GM12801 (cell line): ENCODE measurements around the gene AMPD2.

Experiments
- TF ChIP-seq, protein P1 (sequence below): IDR thresholded peaks from one replicate; pipeline ENCODE4 v1.5.1; 2011; ENCODE audit warnings: control low read depth; ENCODE audit not compliant: insufficient read length; ENCODE audit errors: extremely low read depth

The AMPD2 gene

DNA sequence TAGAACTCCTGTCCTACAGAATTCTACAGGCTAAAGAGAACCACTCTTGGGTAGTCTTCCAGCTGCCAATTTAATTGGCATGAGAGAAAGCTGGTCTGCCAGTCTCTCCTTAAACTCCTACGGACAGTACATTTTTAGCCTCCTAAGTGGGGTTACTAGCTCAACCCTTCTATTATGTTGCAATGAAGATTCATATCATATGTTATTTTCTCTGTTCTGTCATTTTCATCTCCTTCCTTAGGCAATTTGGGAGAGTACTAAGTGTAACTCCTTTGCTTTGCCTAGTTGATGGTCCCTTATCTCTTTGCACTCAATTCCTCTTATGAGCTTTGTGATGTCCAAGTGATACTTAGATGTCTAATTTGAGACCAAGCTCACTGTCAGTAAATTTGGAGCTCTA is 14.3 kb upstream of the AMPD2 start:
- TF ChIP-seq, protein P1, sequence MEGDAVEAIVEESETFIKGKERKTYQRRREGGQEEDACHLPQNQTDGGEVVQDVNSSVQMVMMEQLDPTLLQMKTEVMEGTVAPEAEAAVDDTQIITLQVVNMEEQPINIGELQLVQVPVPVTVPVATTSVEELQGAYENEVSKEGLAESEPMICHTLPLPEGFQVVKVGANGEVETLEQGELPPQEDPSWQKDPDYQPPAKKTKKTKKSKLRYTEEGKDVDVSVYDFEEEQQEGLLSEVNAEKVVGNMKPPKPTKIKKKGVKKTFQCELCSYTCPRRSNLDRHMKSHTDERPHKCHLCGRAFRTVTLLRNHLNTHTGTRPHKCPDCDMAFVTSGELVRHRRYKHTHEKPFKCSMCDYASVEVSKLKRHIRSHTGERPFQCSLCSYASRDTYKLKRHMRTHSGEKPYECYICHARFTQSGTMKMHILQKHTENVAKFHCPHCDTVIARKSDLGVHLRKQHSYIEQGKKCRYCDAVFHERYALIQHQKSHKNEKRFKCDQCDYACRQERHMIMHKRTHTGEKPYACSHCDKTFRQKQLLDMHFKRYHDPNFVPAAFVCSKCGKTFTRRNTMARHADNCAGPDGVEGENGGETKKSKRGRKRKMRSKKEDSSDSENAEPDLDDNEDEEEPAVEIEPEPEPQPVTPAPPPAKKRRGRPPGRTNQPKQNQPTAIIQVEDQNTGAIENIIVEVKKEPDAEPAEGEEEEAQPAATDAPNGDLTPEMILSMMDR = no peak

DNA sequence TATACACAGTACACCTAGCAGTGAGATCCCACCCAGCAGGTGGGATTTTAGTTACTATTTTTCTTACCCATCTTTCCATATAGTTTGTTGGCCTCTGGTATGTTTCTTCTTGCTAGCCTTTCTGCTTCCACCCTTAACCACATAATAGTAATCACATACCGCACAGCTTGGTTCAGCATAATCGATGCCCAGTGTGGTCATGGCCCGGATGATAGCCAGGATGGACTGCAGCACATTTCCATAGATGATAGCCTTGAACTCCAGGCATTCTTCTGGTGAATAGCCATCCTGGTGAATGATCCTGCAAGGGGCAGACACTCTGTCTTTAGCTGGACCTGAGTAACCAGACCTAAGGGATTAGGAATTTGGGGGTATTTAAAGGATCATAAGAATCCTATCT is 9.8 kb upstream of the AMPD2 start:
- TF ChIP-seq, protein P1 = no peak

DNA sequence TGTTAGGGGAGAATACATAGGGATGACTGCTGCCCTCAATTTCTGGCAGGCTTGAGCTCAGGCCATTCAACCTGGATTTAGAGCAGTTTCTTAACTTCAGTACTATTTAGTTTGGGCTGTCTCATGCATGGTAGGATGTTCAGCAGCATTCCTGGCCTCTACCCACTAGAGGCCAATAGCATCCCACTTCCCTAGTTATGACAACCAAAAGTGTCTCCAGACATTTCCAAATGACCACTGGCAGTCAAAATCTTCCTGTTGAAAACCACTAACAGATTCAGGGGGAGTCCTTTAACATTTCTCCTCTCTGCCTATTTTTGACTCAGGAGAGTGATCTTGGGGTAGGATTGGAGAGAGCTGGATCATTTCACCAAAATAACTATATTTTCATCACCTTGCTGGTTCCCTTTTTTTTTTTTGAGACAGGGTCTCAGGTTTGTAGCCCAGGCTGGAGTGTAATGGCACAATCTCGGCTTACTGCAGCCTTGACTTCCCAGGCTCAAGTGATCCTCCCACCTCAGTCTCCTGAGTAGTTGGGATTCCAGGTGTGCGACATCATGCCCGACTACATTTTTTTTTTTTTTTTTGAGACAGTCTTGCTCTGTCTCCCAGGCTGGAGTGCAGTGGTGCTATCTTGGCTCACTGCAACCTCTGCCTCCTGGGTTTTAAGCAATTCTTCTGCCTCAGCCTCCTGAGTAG is 8.9 kb upstream of the AMPD2 start:
- TF ChIP-seq, protein P1 = no peak

DNA sequence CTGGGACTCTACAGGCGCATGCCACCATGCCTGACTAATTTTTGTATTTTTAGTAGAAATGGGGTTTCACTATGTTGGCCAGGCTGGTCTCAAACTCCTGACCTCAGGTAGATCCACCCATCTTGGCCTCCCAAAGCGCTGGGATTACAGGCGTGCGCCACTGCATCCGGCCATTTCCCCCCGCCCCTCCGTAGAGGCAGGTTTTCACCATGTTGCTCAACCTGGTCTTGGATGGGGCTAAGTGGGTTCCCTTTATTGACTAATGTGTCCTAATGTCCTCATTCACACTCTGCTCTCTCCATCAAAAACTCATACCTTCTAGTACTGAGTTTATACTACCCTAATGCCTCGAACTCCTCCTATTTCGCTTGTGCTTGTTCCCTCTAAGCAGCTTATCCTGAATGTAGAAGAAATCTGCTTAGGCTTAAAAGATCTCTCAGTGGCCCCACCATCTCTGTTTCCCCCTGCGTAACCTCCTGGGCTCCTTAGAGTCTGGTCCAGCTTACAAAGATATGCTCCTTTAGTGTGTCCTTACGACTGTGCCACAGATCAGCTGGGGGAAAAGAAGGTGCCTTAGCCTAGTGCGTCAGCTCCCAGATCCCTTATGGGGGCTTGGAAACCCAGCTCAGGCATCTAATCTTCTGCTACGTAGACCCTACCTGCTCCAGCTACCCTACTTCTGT is 8.2 kb upstream of the AMPD2 start:
- TF ChIP-seq, protein P1 = no peak

DNA sequence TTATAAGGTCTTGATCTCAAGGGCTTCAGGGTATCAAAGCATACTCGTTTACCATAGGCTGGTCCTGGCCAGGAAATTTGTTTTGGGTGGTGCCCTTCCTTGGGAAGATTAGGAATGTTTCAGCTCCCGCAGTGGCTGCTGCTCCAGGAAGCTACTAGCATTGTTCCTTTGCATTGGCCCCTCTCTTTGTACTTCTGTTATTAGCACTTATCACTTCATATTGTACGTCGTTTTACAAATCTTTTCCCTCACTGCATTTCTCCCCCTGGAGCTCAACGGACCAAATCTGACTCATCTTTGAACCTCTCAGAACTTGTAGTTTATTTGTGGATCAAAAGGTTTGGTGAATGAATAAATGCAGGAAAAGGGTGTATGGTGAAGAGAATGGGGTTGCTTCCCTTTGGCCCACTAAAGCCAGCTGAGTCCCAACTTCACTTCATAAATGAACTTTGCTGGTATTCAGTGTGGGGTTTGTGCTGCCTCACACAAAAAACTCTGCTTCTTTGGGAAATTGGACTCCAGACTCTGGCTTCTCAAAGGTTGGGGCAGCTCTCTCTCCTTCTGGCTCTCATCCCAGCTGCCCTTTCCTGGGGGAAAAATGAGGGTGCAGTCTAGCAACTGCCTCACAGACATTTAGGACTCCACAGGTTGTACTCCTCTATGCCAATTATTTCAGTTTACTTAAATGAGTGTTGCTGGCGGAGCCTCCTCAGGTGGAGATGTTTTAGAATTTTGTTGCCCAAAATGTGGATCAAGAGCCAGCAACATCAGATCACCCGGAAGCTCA is 6.1 kb upstream of the AMPD2 start:
- TF ChIP-seq, protein P1 = no peak

DNA sequence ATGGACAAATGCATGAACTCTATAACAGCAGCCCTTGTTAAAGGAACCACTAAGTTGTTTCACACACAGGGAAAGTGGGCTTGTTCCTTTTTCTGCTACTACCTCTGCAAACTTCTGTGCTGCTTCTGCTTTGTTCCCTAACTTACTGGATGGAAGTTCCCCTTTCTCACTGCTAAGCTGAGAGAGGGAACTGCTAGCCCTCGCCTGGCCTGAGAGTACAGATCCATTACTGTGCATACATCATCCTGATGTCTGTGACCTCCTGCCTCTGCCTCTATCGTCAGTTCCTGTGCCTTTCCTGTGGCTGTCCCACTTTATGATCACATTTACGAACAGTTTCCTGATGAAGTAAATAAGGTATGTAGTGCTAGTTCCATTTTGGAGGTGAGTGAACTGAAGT is 3.8 kb upstream of the AMPD2 start:
- TF ChIP-seq, protein P1 = no peak

DNA sequence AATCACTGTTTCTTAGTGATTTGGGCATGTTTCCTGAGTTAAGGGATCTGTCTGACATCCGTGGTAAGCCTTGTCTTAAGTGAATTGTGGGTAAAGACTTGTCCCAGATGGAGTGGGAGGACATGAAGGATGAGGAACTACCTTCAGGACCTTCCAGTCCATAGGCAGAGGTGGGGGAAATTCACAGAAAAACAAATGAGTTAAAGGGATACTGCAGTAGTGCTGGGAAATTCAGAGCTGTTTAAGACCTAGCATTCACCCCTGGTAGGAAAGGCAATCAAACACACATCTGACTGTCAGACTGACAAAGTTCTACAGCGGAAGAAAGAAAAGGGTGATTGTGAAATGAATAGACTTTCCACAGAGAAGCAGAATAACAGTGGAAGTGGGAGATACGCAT is 3.2 kb upstream of the AMPD2 start:
- TF ChIP-seq, protein P1 = no peak
